Neuronal stem cell (in vitro differentiated cells): ENCODE data around the gene ABI3.

Source experiments
- DNase-seq: peaks from one replicate; pipeline ENCODE4 v3.0.0-alpha.2; 2013; ENCODE audit warnings: low spot score
- H2AFZ ChIP-seq: one replicate; pipeline ENCODE4 v1.6.1; 2013; ENCODE audit warnings: mild to moderate bottlenecking, low read length, inconsistent platforms
- H2AK5ac ChIP-seq: 2 replicates; pipeline ENCODE4 v1.6.1; 2013; ENCODE audit warnings: low read depth, mild to moderate bottlenecking, inconsistent platforms, low read length, moderate library complexity, mixed read lengths
- H2BK120ac ChIP-seq: 2 replicates; pipeline ENCODE4 v1.6.1; 2013; ENCODE audit warnings: low read depth, mild to moderate bottlenecking, inconsistent platforms, low read length, moderate library complexity, mixed read lengths
- H2BK12ac ChIP-seq: one replicate; pipeline ENCODE4 v1.6.1; 2013; ENCODE audit warnings: low read length, inconsistent platforms
- H2BK15ac ChIP-seq: 2 replicates; pipeline ENCODE4 v1.6.1; 2013; ENCODE audit warnings: mild to moderate bottlenecking, low read length, inconsistent platforms, mixed read lengths
- H2BK5ac ChIP-seq: one replicate; pipeline ENCODE4 v1.6.1; 2013; ENCODE audit warnings: inconsistent platforms, mild to moderate bottlenecking, low read length, moderate library complexity
- H3K14ac ChIP-seq: one replicate; pipeline ENCODE4 v1.6.1; 2013; ENCODE audit warnings: low read length, inconsistent platforms
- H3K18ac ChIP-seq: 2 replicates; pipeline ENCODE4 v1.6.1; 2013; ENCODE audit warnings: low read length, inconsistent platforms
- H3K23ac ChIP-seq: 2 replicates; pipeline ENCODE4 v1.6.1; 2013; ENCODE audit warnings: low read depth, mild to moderate bottlenecking, mixed read lengths, low read length, inconsistent platforms; ENCODE audit not compliant: poor library complexity
- H3K27ac ChIP-seq: replicated peaks from 3 replicates; pipeline ENCODE4 v1.5.1; 2013; ENCODE audit warnings: low read length, inconsistent platforms
- H3K27me3 ChIP-seq, 3 experiments: 2 replicates each; pipeline ENCODE4 v1.6.1; 2013; ENCODE audit warnings: low read length in 3 of 3, mild to moderate bottlenecking in 2 of 3, inconsistent platforms in 1 of 3, low read depth in 1 of 3, mixed read lengths in 1 of 3, moderate library complexity in 1 of 3; ENCODE audit not compliant: control insufficient read depth in 3 of 3, insufficient read depth in 3 of 3
- H3K36me3 ChIP-seq, 2 donors: replicated peaks in 1 of 2; 2 replicates each; pipeline ENCODE4 v1.6.1; 2013; ENCODE audit warnings: low read length in 2 of 2; ENCODE audit not compliant: control insufficient read depth in 2 of 2, insufficient read depth in 2 of 2
- H3K4ac ChIP-seq: 2 replicates; pipeline ENCODE4 v1.6.1; 2013; ENCODE audit warnings: inconsistent platforms, mild to moderate bottlenecking, low read length, moderate library complexity
- H3K4me1 ChIP-seq, 2 donors: 1 replicate in 1 of 2; 2 replicates in 1 of 2; pipeline ENCODE4 v1.6.1; 2013; ENCODE audit warnings: low read length in 2 of 2, low read depth in 1 of 2; ENCODE audit not compliant: control insufficient read depth in 2 of 2, insufficient read depth in 1 of 2
- H3K4me2 ChIP-seq: one replicate; pipeline ENCODE4 v1.6.1; 2013; ENCODE audit warnings: mild to moderate bottlenecking, low read length, inconsistent platforms; ENCODE audit not compliant: insufficient read depth, poor library complexity, severe bottlenecking
- H3K4me3 ChIP-seq, 2 donors: 2 replicates each; pipeline ENCODE4 v1.5.1; 2013; ENCODE audit warnings: low read length in 2 of 2, mild to moderate bottlenecking in 2 of 2, inconsistent platforms in 1 of 2, moderate library complexity in 1 of 2
- H3K79me1 ChIP-seq: one replicate; pipeline ENCODE4 v1.6.1; 2013; ENCODE audit warnings: low read depth, mild to moderate bottlenecking, inconsistent platforms, low read length, moderate library complexity
- H3K9ac ChIP-seq: one replicate; pipeline ENCODE4 v1.6.1; 2013; ENCODE audit warnings: mild to moderate bottlenecking, low read depth, low read length, inconsistent platforms; ENCODE audit not compliant: poor library complexity
- H3K9me3 ChIP-seq, 2 donors: replicated peaks in 1 of 2; 2 replicates each; pipeline versions ENCODE3 to v1.6.1; 2013; ENCODE audit warnings: low read length in 2 of 2, mild to moderate bottlenecking in 2 of 2, inconsistent platforms in 1 of 2, low read depth in 1 of 2, mixed read lengths in 1 of 2, moderate library complexity in 1 of 2; ENCODE audit not compliant: control insufficient read depth in 2 of 2, insufficient read depth in 1 of 2
- H4K8ac ChIP-seq: one replicate; pipeline ENCODE4 v1.6.1; 2013; ENCODE audit warnings: low read depth, mild to moderate bottlenecking, inconsistent platforms, low read length, moderate library complexity
- H4K91ac ChIP-seq: one replicate; pipeline ENCODE4 v1.6.1; 2013; ENCODE audit warnings: low read length, low read depth, mild to moderate bottlenecking, inconsistent platforms; ENCODE audit not compliant: poor library complexity
- WGBS, 2 donors: extraction: QIAGEN DNeasy Blood & Tissue Kit; methylation state at CpG; one replicate each; pipeline ENCODE4 v1.1.7; 2013; ENCODE audit warnings: missing lambda C conversion rate in 2 of 2, mixed read lengths in 1 of 2; ENCODE audit not compliant: insufficient read length in 2 of 2, insufficient replicate concordance in 1 of 2; ENCODE audit errors: extremely low coverage in 2 of 2; 5-methylcytosine and 5-hydroxymethylcytosine counted together

The ABI3 gene

GRCh38 chr17:49240619-49241018 is 30.1 kb downstream of the ABI3 start:
- H3K4me1 ChIP-seq = peaks cover 0 to 1% of the 10 kb centered on the region in 2 donors
- H3K9me3 ChIP-seq = no peaks in the 10 kb centered on the region
- no peak overlapping the region for H2AK5ac ChIP-seq
- no peak overlapping the region for H2AFZ ChIP-seq
- peaks cover 0 to 2% (median under 1%) of the 10 kb centered on the region in 3 experiments for H3K27me3 ChIP-seq
- no peaks in the 10 kb centered on the region for H3K36me3 ChIP-seq
- no peak overlapping the region for H3K9ac ChIP-seq
- no peak overlapping the region for H3K18ac ChIP-seq
- H4K91ac ChIP-seq = no peak overlapping the region
- no peak overlapping the region for H3K4me3 ChIP-seq
- WGBS, 2 donors = no CpG with 5 or more reads among the region's 1 CpG
- H2BK120ac ChIP-seq = no peak overlapping the region
- no peak for DNase-seq
- H3K4ac ChIP-seq = no peak overlapping the region
- no peak overlapping the region for H3K4me2 ChIP-seq
- H2BK12ac ChIP-seq = no peak overlapping the region
- H2BK15ac ChIP-seq = no peak overlapping the region
- no peaks in the 10 kb centered on the region for H3K79me1 ChIP-seq
- no peak overlapping the region for H3K23ac ChIP-seq
- no peak overlapping the region for H2BK5ac ChIP-seq
- H3K27ac ChIP-seq = no peak overlapping the region
- H3K14ac ChIP-seq = no peak overlapping the region
- no peak overlapping the region for H4K8ac ChIP-seq

- Histone ChIP-seq H2AFZ (no peak overlapping the region), H3K4me1 (peaks cover 0 to 1% of the 10 kb centered on the region in 2 donors), H2BK15ac (no peak overlapping the region)
Observed at GRCh38 chr17:49241040-49241439, 30.5 kb downstream of the ABI3 start.

GRCh38 chr17:49241692-49242397 is 31.3 kb downstream of the ABI3 start:
- Histone ChIP-seq H2BK5ac (no peak overlapping the region), H2AK5ac (no peak overlapping the region)
- no peak for DNase-seq

More at GRCh38 chr17:49241040-49241439, 30.5 kb downstream of the ABI3 start:
- WGBS, 2 donors = no CpG with 5 or more reads among the region's 8 CpGs
- H4K8ac ChIP-seq = no peak overlapping the region
- no peak overlapping the region for H2BK120ac ChIP-seq
- H3K9ac ChIP-seq = no peak overlapping the region
- no peak overlapping the region for H3K23ac ChIP-seq
- H3K4me2 ChIP-seq = no peak overlapping the region
- H3K4me3 ChIP-seq = no peak overlapping the region
- no peak overlapping the region for H2BK5ac ChIP-seq
- no peak overlapping the region for H3K4ac ChIP-seq
- peaks cover 0 to 2% (median 0%) of the 10 kb centered on the region in 3 experiments for H3K27me3 ChIP-seq
- H3K14ac ChIP-seq = no peak overlapping the region
- no peak overlapping the region for H3K18ac ChIP-seq
- DNase-seq = no peak
- H3K9me3 ChIP-seq = no peaks in the 10 kb centered on the region
- no peak overlapping the region for H2BK12ac ChIP-seq
- H3K36me3 ChIP-seq = no peaks in the 10 kb centered on the region
- H3K27ac ChIP-seq = no peak overlapping the region
- H4K91ac ChIP-seq = no peak overlapping the region
- H2AK5ac ChIP-seq = no peak overlapping the region
- no peaks in the 10 kb centered on the region for H3K79me1 ChIP-seq

GRCh38 chr17:49242813-49243212 is 32.3 kb downstream of the ABI3 start:
- H3K14ac ChIP-seq = no peak overlapping the region
- H2BK12ac ChIP-seq = no peak overlapping the region
- no peak overlapping the region for H3K4me2 ChIP-seq
- no peak overlapping the region for H4K91ac ChIP-seq
- no peak overlapping the region for H3K4ac ChIP-seq
- no peaks in the 10 kb centered on the region for H3K36me3 ChIP-seq
- no peak overlapping the region for H3K4me3 ChIP-seq
- H2BK15ac ChIP-seq = no peak overlapping the region
- H2BK5ac ChIP-seq = no peak overlapping the region
- H3K18ac ChIP-seq = no peak overlapping the region
- H2AK5ac ChIP-seq = no peak overlapping the region
- no peak overlapping the region for H2AFZ ChIP-seq
- WGBS, 2 donors = no CpG with 5 or more reads among the region's 5 CpGs
- H2BK120ac ChIP-seq = no peak overlapping the region
- no peak overlapping the region for H3K27ac ChIP-seq
- H3K9me3 ChIP-seq = no peaks in the 10 kb centered on the region
- H3K27me3 ChIP-seq = peaks cover 0 to 2% (median 0%) of the 10 kb centered on the region in 3 experiments
- no peak overlapping the region for H3K9ac ChIP-seq
- DNase-seq = no peak
- no peak overlapping the region for H4K8ac ChIP-seq
- peaks cover 0 to 1% of the 10 kb centered on the region in 2 donors for H3K4me1 ChIP-seq
- no peaks in the 10 kb centered on the region for H3K79me1 ChIP-seq
- H3K23ac ChIP-seq = no peak overlapping the region

More at GRCh38 chr17:49241692-49242397, 31.3 kb downstream of the ABI3 start:
- H3K23ac ChIP-seq = no peak overlapping the region
- H2BK120ac ChIP-seq = no peak overlapping the region
- no peak overlapping the region for H3K4me3 ChIP-seq
- no peak overlapping the region for H3K18ac ChIP-seq
- no peak overlapping the region for H2AFZ ChIP-seq
- no peaks in the 10 kb centered on the region for H3K36me3 ChIP-seq
- no CpG with 5 or more reads among the region's 9 CpGs for WGBS, 2 donors
- H3K27ac ChIP-seq = no peak overlapping the region
- no peak overlapping the region for H2BK15ac ChIP-seq
- H3K79me1 ChIP-seq = no peaks in the 10 kb centered on the region
- H3K27me3 ChIP-seq = peaks cover 0 to 2% (median 0%) of the 10 kb centered on the region in 3 experiments
- no peak overlapping the region for H4K8ac ChIP-seq
- no peak overlapping the region for H3K4ac ChIP-seq
- no peak overlapping the region for H2BK12ac ChIP-seq
- H3K9ac ChIP-seq = no peak overlapping the region
- no peaks in the 10 kb centered on the region for H3K9me3 ChIP-seq
- peaks cover 0 to 1% of the 10 kb centered on the region in 2 donors for H3K4me1 ChIP-seq
- H4K91ac ChIP-seq = no peak overlapping the region
- H3K4me2 ChIP-seq = no peak overlapping the region
- no peak overlapping the region for H3K14ac ChIP-seq
